GM12864 (cell line): ENCODE results near the gene TC2N.

Experiments
- DNase-seq: peaks from one replicate; pipeline ENCODE4 v3.0.0-alpha.2; 2011; ENCODE audit warnings: low read depth
- H3K4me3 ChIP-seq: 2 replicates; pipeline ENCODE4 v1.5.1; 2011; ENCODE audit warnings: mild to moderate bottlenecking, low read depth, low read length, control low read depth
- CTCF ChIP-seq: IDR thresholded peaks from 2 replicates; pipeline ENCODE4 v1.5.1; 2011; ENCODE audit warnings: low read depth, mild to moderate bottlenecking, moderate library complexity, low read length, control low read depth, inconsistent platforms; ENCODE audit errors: missing control alignments

Gene TC2N

GRCh38 chr14:91870001-91870400 is 2.7 kb upstream of the TC2N start:
- H3K4me3 ChIP-seq: no peak overlapping the region
- no peak for DNase-seq

GRCh38 chr14:91869556-91869955 is 2.2 kb upstream of the TC2N start:
- H3K4me3 ChIP-seq: no peak overlapping the region
- no peak for DNase-seq
- no peak for TF ChIP-seq CTCF

More at GRCh38 chr14:91870001-91870400, 2.7 kb upstream of the TC2N start:
- TF ChIP-seq CTCF: no peak

GRCh38 chr14:91866511-91867295 is 633 bp downstream of the TC2N start:
- H3K4me3 ChIP-seq: no peak overlapping the region
- DNase-seq: no peak

GRCh38 chr14:91866061-91866460 is 1.3 kb downstream of the TC2N start:
- no peak overlapping the region for H3K4me3 ChIP-seq
- no peak for TF ChIP-seq CTCF
- no peak for DNase-seq

More at GRCh38 chr14:91866511-91867295, 633 bp downstream of the TC2N start:
- TF ChIP-seq CTCF: no peak

GRCh38 chr14:91862417-91862816 is 4.9 kb downstream of the TC2N start:
- no peak for TF ChIP-seq CTCF
- no peak for DNase-seq
- H3K4me3 ChIP-seq: no peak overlapping the region

- no peak for TF ChIP-seq CTCF
- no peak for DNase-seq
- H3K4me3 ChIP-seq: no peak overlapping the region
Observed at GRCh38 chr14:91861091-91861490, 6.2 kb downstream of the TC2N start.

- no peak overlapping the region for H3K4me3 ChIP-seq
- TF ChIP-seq CTCF: no peak
- no peak for DNase-seq
Observed at GRCh38 chr14:91860238-91860637, 7.1 kb downstream of the TC2N start.
